HepG2 (cell line): Measurements from ENCODE around the gene KRTAP10-9. TPM values are rescaled to one million over a fixed set of nuclear protein-coding genes. Genes with fewer than 3 reads are reported as not detected.
"Not testable (repeated sequence)": the region's sequence is repeated elsewhere in the genome, so short reads cannot be mapped to it uniquely, and the experiment has no call there.

Experiments used
- ATAC-seq: fragments of 200-7000 bp; cut with Tn5 transposase; 3 replicates; pipeline ENCODE4 v1.9.1; 2020; ENCODE audit warnings: mild to moderate bottlenecking, moderate library complexity
- BruUV-seq: library from RNA; stranded (reverse); fragments of 400-500 nt; replicated peaks from 2 replicates; lab custom pipeline; 2021; lab: Mats Ljungman, UMichigan
- CTCF ChIA-PET: fragments of 300-600 bp; formaldehyde crosslinking; extraction: SDS; loops from one replicate; lab custom pipeline; 2021; ENCODE audit warnings: low total read pairs, inconsistent platforms, low intra/inter-chr PET ratio; lab: Yijun Ruan, JAX
- POLR2A ChIA-PET: fragments of 350-600 bp; sonication (Branson Sonifier 250); formaldehyde crosslinking; loops from one replicate; lab custom pipeline; 2020; ENCODE audit warnings: antibody characterized with exemption, inconsistent platforms; lab: Yijun Ruan, JAX
- DNase-seq: peaks from one replicate; pipeline ENCODE4 v3.0.0-alpha.2; 2015; ENCODE audit warnings: low spot score
- FAIRE-seq: peaks from 3 replicates; lab custom pipeline; 2011; peaks lifted over from hg19 to GRCh38; lab: Jason Lieb, UNC
- H2AFZ ChIP-seq: one replicate; pipeline ENCODE4 v1.6.1; 2011; ENCODE audit warnings: low read length, inconsistent platforms
- H3K27ac ChIP-seq: fragments of 300-600 bp; 3 replicates; pipeline ENCODE4 v1.8.0; 2011; ENCODE audit warnings: mixed run types, mild to moderate bottlenecking, mixed read lengths, low read length, inconsistent platforms; ENCODE audit not compliant: insufficient read depth; ENCODE audit errors: extremely low read length
- H3K27me3 ChIP-seq, 2 experiments: fragments of 200-600 bp in 1 of 2; 2 replicates in 1 of 2; 3 replicates in 1 of 2; pipeline versions ENCODE4 v1.6.0 to v1.8.0; 2011; ENCODE audit warnings: low read length in 2 of 2, mild to moderate bottlenecking in 2 of 2, moderate library complexity in 2 of 2, inconsistent platforms in 1 of 2; ENCODE audit not compliant: insufficient read depth in 2 of 2, control insufficient read depth in 1 of 2
- H3K36me3 ChIP-seq, 2 experiments: fragments of 200-600 bp in 1 of 2; replicated peaks in 1 of 2; 2 replicates in 1 of 2; 3 replicates in 1 of 2; pipeline versions ENCODE4 v1.5.1 to v1.8.0; 2011; ENCODE audit warnings: low read length in 2 of 2, inconsistent platforms in 1 of 2; ENCODE audit not compliant: insufficient read depth in 2 of 2, control insufficient read depth in 1 of 2
- H3K4me1 ChIP-seq: 2 replicates; pipeline ENCODE4 v1.5.1; 2012; ENCODE audit warnings: low read length, inconsistent platforms; ENCODE audit not compliant: insufficient read depth
- H3K4me2 ChIP-seq: 2 replicates; pipeline ENCODE4 v1.6.0; 2011; ENCODE audit warnings: low read depth, low read length, inconsistent platforms
- H3K4me3 ChIP-seq, 3 experiments: fragments of 200-600 bp in 1 of 3; sonication (generic), shearing (Covaris generic) in 1 of 3; replicated peaks in 1 of 3; 2 replicates each; pipeline ENCODE4 v1.5.1; 2011 to 2016; ENCODE audit warnings: low read length in 3 of 3, inconsistent platforms in 2 of 3, low read depth in 2 of 3, mild to moderate bottlenecking in 2 of 3, control low read depth in 1 of 3, mixed read lengths in 1 of 3; ENCODE audit not compliant: insufficient read depth in 1 of 3
- H3K79me2 ChIP-seq: one replicate; pipeline ENCODE4 v1.6.1; 2011; ENCODE audit warnings: low read length, inconsistent platforms; ENCODE audit not compliant: insufficient read depth
- H3K9ac ChIP-seq: 2 replicates; pipeline ENCODE4 v1.6.0; 2011; ENCODE audit warnings: mild to moderate bottlenecking, low read depth, low read length, inconsistent platforms; ENCODE audit not compliant: insufficient read depth
- H3K9me3 ChIP-seq: 2 replicates; pipeline ENCODE4 v1.5.1; 2012; ENCODE audit warnings: mild to moderate bottlenecking, low read length
- H4K20me1 ChIP-seq: 2 replicates; pipeline ENCODE4 v1.6.0; 2011; ENCODE audit warnings: inconsistent platforms, mild to moderate bottlenecking, low read length, moderate library complexity; ENCODE audit not compliant: insufficient read depth
- GABPB1 ChIP-seq: IDR thresholded peaks from 2 replicates; pipeline ENCODE4 v1.6.1; 2016; ENCODE audit warnings: mild to moderate bottlenecking, missing genetic modification reagents, moderate library complexity, missing compliant biosample characterization
- HNRNPL ChIP-seq: fragments of 200-400 bp; formaldehyde crosslinking; IDR thresholded peaks from 2 replicates; pipeline ENCODE4 v1.6.1; 2017; ENCODE audit warnings: mild to moderate bottlenecking, low read depth, low read length
- ZMYM3 ChIP-seq: sonication (generic); formaldehyde crosslinking; IDR thresholded peaks from 2 replicates; pipeline ENCODE4 v1.5.1; 2020; ENCODE audit warnings: mild to moderate bottlenecking, missing genetic modification reagents
- ZNF292 ChIP-seq: sonication (generic); formaldehyde crosslinking; IDR thresholded peaks from 2 replicates; pipeline ENCODE4 v1.8.1; 2022; ENCODE audit warnings: mild to moderate bottlenecking, low read depth, missing genetic modification reagents, borderline replicate concordance
- WGBS: methylation state at CpG from one replicate; pipeline ENCODE4 v1.1.6; 2017; ENCODE audit warnings: low lambda C conversion rate; 5-methylcytosine and 5-hydroxymethylcytosine counted together
- in situ Hi-C: cut with HindIII; loops from 2 replicates; pipeline ENCODE4 v1.10.0; 2017; ENCODE audit warnings: low pct_unique_long_range_greater_than_20kb; ENCODE audit not compliant: extremely low pct_ligation_motif_present
- intact Hi-C: fragments of 100-400 bp; cut with micrococcal nuclease; formaldehyde crosslinking; loops from one replicate; pipeline ENCODE4 v1.10.0; 2022; ENCODE audit not compliant: unreplicated experiment
- polyA plus RNA-seq, 8 experiments: library from polyadenylated mRNA; depleted of rRNA in 3 of 8; stranded (reverse) in 7 of 8; unstranded in 1 of 8; fragments of >200 nt; fragmentation: Illumina TruSeq in 4 of 8; extraction: Trizol in 4 of 8; gene quantifications; 2 replicates each; pipeline versions ENCODE4 v1.2.1 to v1.2.3, GENCODE V29; 2011 to 2016; ENCODE audit warnings: low read depth in 4 of 8, missing spikeins in 1 of 8, mixed read lengths in 1 of 8; ENCODE audit not compliant: insufficient read depth in 1 of 8
- total RNA-seq, 5 experiments: library from RNA; depleted of rRNA; stranded (reverse); fragments of >200 nt; fragmentation: Illumina TruSeq; extraction: Trizol; gene quantifications; 2 replicates each; pipeline ENCODE4 v1.2.3, GENCODE V29; 2016; ENCODE audit warnings: low read depth in 1 of 5
- TF ChIP-seq, protein P1 (sequence below): IDR thresholded peaks from 2 replicates; pipeline ENCODE4 v1.6.1; 2012; ENCODE audit warnings: inconsistent platforms
- TF ChIP-seq, protein P2 (sequence below): sonication (generic); formaldehyde crosslinking; IDR thresholded peaks from 2 replicates; pipeline ENCODE4 v1.5.1; 2020; ENCODE audit warnings: mild to moderate bottlenecking, missing genetic modification reagents, moderate library complexity

KRTAP10-9 gene
- total and polyA plus RNA-seq, 2 of the 13 experiments (the other 11 are each of a cell fraction or from before 2014, with no cell fraction given), result not detected

DNA sequence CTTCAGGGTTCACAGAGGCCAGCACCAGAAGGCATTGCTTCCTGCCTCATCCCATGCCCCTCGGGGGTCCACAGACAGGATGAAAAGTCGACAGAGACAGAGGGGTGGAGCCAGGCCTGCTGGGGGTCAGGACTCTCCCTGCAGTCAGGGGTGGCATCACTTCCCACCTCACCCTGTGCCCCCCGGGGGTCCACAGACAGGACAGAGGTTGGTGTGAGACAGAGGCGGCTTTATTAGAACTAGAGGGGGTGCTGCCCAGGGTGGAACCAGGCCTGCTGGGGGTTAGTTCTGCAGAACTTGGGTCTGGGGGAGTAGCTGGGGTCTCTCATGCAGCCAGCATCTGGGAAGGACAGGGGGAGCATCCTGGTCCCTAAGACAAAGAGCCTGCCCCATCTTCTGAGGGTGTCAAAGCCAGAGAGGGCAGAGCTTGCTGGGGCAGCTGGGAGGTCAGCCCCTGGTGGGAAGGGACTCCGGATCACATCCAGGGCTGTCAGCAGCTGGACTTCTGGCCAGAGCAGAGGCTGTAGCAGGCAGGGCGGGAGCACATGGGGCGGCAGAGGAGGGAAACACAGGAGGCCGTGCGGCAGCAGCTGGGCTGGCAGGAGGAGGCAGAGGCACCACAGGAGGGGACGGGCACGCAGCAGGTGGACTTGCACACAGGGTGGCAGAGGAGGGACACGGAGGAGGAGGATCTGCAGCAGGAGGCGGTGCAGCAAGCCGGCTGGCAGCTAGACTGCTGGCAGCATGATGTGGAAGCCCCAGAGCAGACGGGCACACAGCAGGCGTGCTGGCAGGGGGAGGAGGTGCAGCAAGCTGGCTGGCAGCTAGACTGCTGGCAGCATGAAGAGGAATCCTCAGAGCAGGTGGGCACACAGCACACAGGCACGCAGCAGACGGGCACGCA lies 35.7 kb upstream of the KRTAP10-9 start:
- H3K36me3 ChIP-seq, H3K27ac ChIP-seq, in situ Hi-C loops, H4K20me1 ChIP-seq, H3K4me3 ChIP-seq, DNase-seq, CTCF ChIA-PET, H3K79me2 ChIP-seq, BruUV-seq, intact Hi-C loops, H3K9ac ChIP-seq, FAIRE-seq, H3K9me3 ChIP-seq, POLR2A ChIA-PET, H3K27me3 ChIP-seq, H3K4me2 ChIP-seq, H2AFZ ChIP-seq: not testable (repeated sequence)
- TF ChIP-seq GABPB1 (CRISPR knock-in tag) (peak; percentile 26; the same call in 1 of the 2 replicates), ZMYM3 (CRISPR knock-in tag) (peak; percentile 94), HNRNPL (0 out of 2 replicates have a peak, but pooled peaks have one; percentile 39), ZNF292 (CRISPR knock-in tag) (0 out of 2 replicates have a peak, but pooled peaks have one; percentile 36)
- TF ChIP-seq, protein P1, sequence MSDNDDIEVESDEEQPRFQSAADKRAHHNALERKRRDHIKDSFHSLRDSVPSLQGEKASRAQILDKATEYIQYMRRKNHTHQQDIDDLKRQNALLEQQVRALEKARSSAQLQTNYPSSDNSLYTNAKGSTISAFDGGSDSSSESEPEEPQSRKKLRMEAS, result 0 out of 2 replicates have a peak, but pooled peaks have one; percentile 20
- TF ChIP-seq, protein P2, sequence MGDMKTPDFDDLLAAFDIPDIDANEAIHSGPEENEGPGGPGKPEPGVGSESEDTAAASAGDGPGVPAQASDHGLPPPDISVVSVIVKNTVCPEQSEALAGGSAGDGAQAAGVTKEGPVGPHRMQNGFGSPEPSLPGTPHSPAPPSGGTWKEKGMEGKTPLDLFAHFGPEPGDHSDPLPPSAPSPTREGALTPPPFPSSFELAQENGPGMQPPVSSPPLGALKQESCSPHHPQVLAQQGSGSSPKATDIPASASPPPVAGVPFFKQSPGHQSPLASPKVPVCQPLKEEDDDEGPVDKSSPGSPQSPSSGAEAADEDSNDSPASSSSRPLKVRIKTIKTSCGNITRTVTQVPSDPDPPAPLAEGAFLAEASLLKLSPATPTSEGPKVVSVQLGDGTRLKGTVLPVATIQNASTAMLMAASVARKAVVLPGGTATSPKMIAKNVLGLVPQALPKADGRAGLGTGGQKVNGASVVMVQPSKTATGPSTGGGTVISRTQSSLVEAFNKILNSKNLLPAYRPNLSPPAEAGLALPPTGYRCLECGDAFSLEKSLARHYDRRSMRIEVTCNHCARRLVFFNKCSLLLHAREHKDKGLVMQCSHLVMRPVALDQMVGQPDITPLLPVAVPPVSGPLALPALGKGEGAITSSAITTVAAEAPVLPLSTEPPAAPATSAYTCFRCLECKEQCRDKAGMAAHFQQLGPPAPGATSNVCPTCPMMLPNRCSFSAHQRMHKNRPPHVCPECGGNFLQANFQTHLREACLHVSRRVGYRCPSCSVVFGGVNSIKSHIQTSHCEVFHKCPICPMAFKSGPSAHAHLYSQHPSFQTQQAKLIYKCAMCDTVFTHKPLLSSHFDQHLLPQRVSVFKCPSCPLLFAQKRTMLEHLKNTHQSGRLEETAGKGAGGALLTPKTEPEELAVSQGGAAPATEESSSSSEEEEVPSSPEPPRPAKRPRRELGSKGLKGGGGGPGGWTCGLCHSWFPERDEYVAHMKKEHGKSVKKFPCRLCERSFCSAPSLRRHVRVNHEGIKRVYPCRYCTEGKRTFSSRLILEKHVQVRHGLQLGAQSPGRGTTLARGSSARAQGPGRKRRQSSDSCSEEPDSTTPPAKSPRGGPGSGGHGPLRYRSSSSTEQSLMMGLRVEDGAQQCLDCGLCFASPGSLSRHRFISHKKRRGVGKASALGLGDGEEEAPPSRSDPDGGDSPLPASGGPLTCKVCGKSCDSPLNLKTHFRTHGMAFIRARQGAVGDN (CRISPR knock-in tag), result peak; percentile 62
- peak; percentile 65 for ATAC-seq
- peaks cover 52% of the 10 kb centered on the region for H3K4me1 ChIP-seq
- 57% methylated on average over 17 of the region's 19 CpGs for WGBS
